DND-41 (cell line): ENCODE measurements around the gene COL15A1.

ENCODE experiments used
- ATAC-seq: fragments of 200-7000 bp; cut with Tn5 transposase; 3 replicates; pipeline ENCODE4 v1.9.1; 2021; ENCODE audit warnings: low read depth; ENCODE audit not compliant: insufficient read depth
- DNase-seq: peaks from one replicate; pipeline ENCODE4 v3.0.0-alpha.2; 2020
- H2AFZ ChIP-seq: 2 replicates; pipeline ENCODE4 v1.6.0; 2012; ENCODE audit warnings: low read depth, low read length
- H3K27ac ChIP-seq: 2 replicates; pipeline ENCODE4 v1.5.1; 2012; ENCODE audit warnings: low read length, inconsistent platforms
- H3K27me3 ChIP-seq: fragments of 200-600 bp; sonication (generic); 2 replicates; pipeline ENCODE4 v1.6.0; 2012; ENCODE audit warnings: low read length, mild to moderate bottlenecking, inconsistent platforms; ENCODE audit not compliant: insufficient read depth, poor library complexity
- H3K36me3 ChIP-seq: 2 replicates; pipeline ENCODE4 v1.5.1; 2012; ENCODE audit warnings: low read length, inconsistent platforms; ENCODE audit not compliant: insufficient read depth
- H3K4me1 ChIP-seq: 2 replicates; pipeline ENCODE4 v1.5.1; 2012; ENCODE audit warnings: mild to moderate bottlenecking, low read length; ENCODE audit not compliant: insufficient read depth
- H3K4me2 ChIP-seq: 2 replicates; pipeline ENCODE4 v1.6.0; 2012; ENCODE audit warnings: mild to moderate bottlenecking, moderate library complexity, low read length, inconsistent platforms; ENCODE audit not compliant: insufficient read depth
- H3K4me3 ChIP-seq, 2 experiments: fragments of 200-600 bp in 1 of 2; shearing (Covaris generic) in 1 of 2; 2 replicates each; pipeline ENCODE4 v1.5.1; 2012 to 2016; ENCODE audit warnings: inconsistent platforms in 2 of 2, low read length in 2 of 2, mild to moderate bottlenecking in 2 of 2, low read depth in 1 of 2, moderate library complexity in 1 of 2
- H3K79me2 ChIP-seq: 2 replicates; pipeline ENCODE4 v1.6.0; 2012; ENCODE audit warnings: low read length, inconsistent platforms; ENCODE audit not compliant: insufficient read depth
- H3K9ac ChIP-seq: 2 replicates; pipeline ENCODE4 v1.6.0; 2012; ENCODE audit warnings: low read depth, mild to moderate bottlenecking, inconsistent platforms, low read length, moderate library complexity
- H3K9me3 ChIP-seq: 2 replicates; pipeline ENCODE4 v1.5.1; 2012; ENCODE audit warnings: low read length, moderate library complexity, mild to moderate bottlenecking, inconsistent platforms; ENCODE audit not compliant: insufficient read depth, severe bottlenecking
- H4K20me1 ChIP-seq: 2 replicates; pipeline ENCODE4 v1.6.0; 2012; ENCODE audit warnings: low read length; ENCODE audit not compliant: insufficient read depth
- CTCF ChIP-seq: IDR thresholded peaks from 2 replicates; pipeline ENCODE4 v1.5.1; 2012; ENCODE audit warnings: borderline replicate concordance, low read length, moderate library complexity, mild to moderate bottlenecking; ENCODE audit not compliant: poor library complexity, severe bottlenecking; ENCODE audit errors: extremely low read depth
- EZH2 ChIP-seq: IDR thresholded peaks from 3 replicates; pipeline ENCODE4 v1.6.1; 2012; ENCODE audit warnings: borderline replicate concordance, low read depth, mild to moderate bottlenecking, moderate library complexity, low read length, inconsistent platforms; ENCODE audit not compliant: severe bottlenecking

Gene COL15A1

DNA sequence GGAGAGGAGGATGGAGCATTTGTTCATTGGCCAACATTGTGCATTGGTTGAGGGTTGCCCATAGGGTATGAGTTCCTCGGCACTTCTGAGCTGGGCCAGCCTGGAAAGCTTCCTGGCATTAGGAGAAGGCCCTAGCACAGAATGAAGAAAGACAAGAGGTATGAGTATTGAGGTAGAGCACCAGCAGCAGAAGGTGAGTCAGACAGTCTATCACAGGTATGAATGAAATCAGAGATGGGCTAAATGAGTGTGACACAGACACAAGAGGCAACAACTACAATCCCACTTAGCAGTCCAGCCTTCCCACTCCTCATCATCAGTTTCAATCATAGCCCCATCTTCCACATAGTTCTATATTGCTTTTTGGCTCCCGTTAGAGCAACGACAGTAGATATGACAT, 135.8 kb downstream of the COL15A1 start:
- Histone ChIP-seq H3K27me3 (no peaks in the 10 kb centered on the region), H3K79me2 (no peaks in the 10 kb centered on the region), H3K4me2 (no peak overlapping the region), H3K4me3 (no peak overlapping the region), H3K9me3 (no peaks in the 10 kb centered on the region), H2AFZ (no peak overlapping the region), H3K4me1 (peaks cover 29% of the 10 kb centered on the region), H3K36me3 (no peaks in the 10 kb centered on the region), H4K20me1 (no peaks in the 10 kb centered on the region), H3K9ac (no peak overlapping the region), H3K27ac (no peak overlapping the region)
- DNase-seq = no peak
- no peak for TF ChIP-seq EZH2
- ATAC-seq = no peak

DNA sequence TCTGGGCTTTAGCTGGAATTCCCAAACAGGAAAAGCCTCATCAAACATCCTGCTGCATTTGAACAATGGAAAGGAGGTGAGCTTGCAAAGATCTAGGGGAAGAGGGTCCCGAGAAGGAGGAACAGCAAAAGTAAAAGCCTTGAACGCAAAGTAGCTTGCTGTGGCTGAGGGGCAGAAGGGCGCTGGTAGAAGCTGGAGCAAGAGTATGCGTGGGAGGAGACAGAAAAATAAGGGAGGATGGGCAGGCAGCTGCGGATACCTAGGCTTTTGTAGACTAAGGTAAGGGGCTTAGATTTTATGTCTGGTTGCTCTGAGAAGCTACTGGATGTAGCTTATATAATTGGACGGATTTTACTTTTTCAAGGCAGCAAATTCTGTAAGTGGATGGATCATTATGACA, 139.3 kb downstream of the COL15A1 start:
- DNase-seq (no peak), ATAC-seq (no peak)
- Histone ChIP-seq H3K36me3 (no peaks in the 10 kb centered on the region), H3K79me2 (no peaks in the 10 kb centered on the region), H3K4me1 (no peaks in the 10 kb centered on the region), H4K20me1 (no peaks in the 10 kb centered on the region), H3K4me3 (no peak overlapping the region), H3K27ac (no peak overlapping the region), H3K4me2 (no peak overlapping the region), H3K9me3 (no peaks in the 10 kb centered on the region), H3K27me3 (no peaks in the 10 kb centered on the region), H2AFZ (no peak overlapping the region), H3K9ac (no peak overlapping the region)
- TF ChIP-seq CTCF (no peak), EZH2 (no peak)

DNA sequence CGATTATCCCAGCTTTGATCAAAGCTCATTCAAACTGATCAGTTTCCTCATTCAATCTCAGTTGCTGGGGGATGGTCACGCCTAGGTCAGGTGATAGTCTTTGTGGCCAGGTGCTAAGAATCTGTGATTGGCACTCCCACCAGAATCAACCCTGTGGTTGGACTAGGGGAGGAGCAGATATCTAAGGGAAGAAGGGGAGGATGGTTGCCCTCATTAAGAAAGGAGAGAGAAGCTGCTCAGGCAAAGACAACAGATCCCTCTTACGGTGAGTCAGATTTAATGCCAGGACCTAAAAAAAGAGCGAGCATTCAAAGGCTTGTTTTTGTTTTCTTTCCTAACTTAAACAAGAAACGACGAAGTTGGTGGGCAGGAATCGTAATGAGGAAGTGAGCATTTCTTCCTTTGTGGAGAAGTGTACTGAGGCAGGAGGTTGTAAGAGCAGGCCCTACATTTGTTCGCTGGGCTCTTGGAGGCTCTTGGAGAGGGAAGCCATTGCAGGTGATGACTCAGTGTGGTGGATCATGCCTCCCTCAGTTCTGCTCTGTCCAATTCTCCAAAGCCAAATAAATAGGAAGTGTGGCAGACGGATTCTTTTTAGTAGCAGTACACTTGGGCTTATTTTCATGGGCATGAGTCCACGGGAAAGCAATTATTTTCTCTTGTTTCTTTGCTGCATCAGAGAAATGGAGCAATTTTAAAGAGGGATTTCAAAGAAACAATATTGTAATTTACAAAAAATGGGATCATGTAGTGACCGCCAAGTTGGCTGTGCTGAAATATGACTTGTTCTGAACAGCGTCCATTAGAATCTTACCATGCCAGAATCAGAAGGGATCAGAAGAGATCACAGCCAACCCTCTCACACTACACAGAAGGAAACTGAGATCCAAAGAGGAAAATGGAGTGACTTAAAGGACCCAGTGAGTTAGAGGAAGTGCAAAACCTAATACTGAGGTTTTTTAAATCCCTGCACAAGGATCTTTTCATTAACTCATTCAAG, 142.5 kb downstream of the COL15A1 start:
- Histone ChIP-seq H2AFZ (no peak overlapping the region), H3K9me3 (peaks cover 11% of the 10 kb centered on the region), H3K4me1 (no peaks in the 10 kb centered on the region), H4K20me1 (no peaks in the 10 kb centered on the region), H3K36me3 (no peaks in the 10 kb centered on the region), H3K79me2 (no peaks in the 10 kb centered on the region), H3K4me2 (no peak overlapping the region), H3K27ac (no peak overlapping the region), H3K4me3 (no peak overlapping the region), H3K27me3 (no peaks in the 10 kb centered on the region), H3K9ac (no peak overlapping the region)
- TF ChIP-seq CTCF = no peak
- no peak for TF ChIP-seq EZH2
- DNase-seq (no peak), ATAC-seq (no peak)

- H3K79me2 ChIP-seq = no peaks in the 10 kb centered on the region
- H3K27me3 ChIP-seq = no peaks in the 10 kb centered on the region
- no peak for ATAC-seq
- H3K9ac ChIP-seq = no peak overlapping the region
- DNase-seq = no peak
- no peaks in the 10 kb centered on the region for H4K20me1 ChIP-seq
- no peaks in the 10 kb centered on the region for H3K36me3 ChIP-seq
- no peak overlapping the region for H3K4me2 ChIP-seq
- H3K4me3 ChIP-seq = no peak overlapping the region
- no peak overlapping the region for H2AFZ ChIP-seq
- peaks cover 11% of the 10 kb centered on the region for H3K9me3 ChIP-seq
- TF ChIP-seq CTCF (no peak), EZH2 (no peak)
- no peak overlapping the region for H3K27ac ChIP-seq
- H3K4me1 ChIP-seq = peaks cover 4% of the 10 kb centered on the region
Observed at GRCh38 chr9:99087462-99087861, 143.8 kb downstream of the COL15A1 start.
